Dermis blood vessel endothelial cell (primary cell): ENCODE results near the gene SLC35D3. TPM values are rescaled to one million over a fixed set of nuclear protein-coding genes. Genes with fewer than 3 reads are reported as not detected.
A peak's percentile ranks its signal among the peaks of the same experiment; 100 is the strongest.
"Not testable (repeated sequence)": the region's sequence is repeated elsewhere in the genome, so short reads cannot be mapped to it uniquely, and the experiment has no call there.

ENCODE experiments used
- DNase-seq: peaks from one replicate; pipeline ENCODE4 v3.0.0; 2010
- total RNA-seq: library from RNA; depleted of rRNA; stranded (reverse); fragments of >200 nt; gene quantifications from 2 replicates; pipeline ENCODE4 v1.2.3, GENCODE V29; 2014

The SLC35D3 gene
- total RNA-seq = not detected in 2 replicates

GRCh38 chr6:136921936-136922684 lies at the start of gene SLC35D3:
Gene SLC35D3 (plus strand): TSS chr6:136922301. CDS start chr6:136922429, 128 bp downstream.
- DNase-seq = peak; percentile 38

- peak; percentile 33 for DNase-seq
These were observed 48.4 kb upstream of the SLC35D3 start for GRCh38 chr6:136873748-136874147.

DNA sequence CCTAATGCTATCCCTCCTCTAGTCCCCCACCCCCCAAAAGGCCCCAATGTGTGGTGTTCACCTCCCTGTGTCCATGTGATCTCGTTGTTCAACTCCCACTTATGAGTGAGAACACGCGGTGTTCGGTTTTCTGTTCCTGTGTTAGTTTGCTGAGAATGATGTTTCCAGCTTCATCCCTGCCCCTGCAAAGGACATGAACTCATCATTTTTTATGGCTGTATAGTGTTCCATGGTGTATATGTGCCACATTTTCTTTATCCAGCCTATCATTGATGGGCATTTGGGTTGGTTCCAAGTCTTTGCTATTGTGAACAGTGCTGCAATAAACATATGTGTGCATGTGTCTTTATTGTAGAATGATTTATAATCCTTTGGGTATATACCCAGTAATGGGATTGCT lies 45.6 kb upstream of the SLC35D3 start:
- DNase-seq = not testable (repeated sequence)

GRCh38 chr6:136880748-136881460 lies 41.2 kb upstream of the SLC35D3 start:
- no peak for DNase-seq

DNA sequence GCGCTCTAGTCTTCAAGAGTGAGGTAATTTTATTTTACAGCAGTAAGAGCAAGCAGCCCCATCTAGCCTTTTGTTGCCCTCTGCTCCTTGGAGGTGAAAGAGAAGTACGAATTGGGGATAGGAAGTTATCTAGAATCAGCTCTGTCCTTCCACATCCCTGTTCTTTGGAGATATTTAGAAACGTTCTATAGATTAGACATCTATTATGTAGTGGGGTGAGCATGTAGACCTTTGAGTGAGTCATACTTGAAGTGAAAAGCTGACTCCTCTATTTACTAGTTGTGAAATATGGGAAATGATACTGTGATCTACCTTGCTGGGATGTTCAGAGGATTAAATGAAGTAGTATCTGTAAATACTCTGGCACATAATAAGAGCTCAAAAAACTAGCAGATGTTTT lies 36.0 kb upstream of the SLC35D3 start:
- DNase-seq = no peak

DNA sequence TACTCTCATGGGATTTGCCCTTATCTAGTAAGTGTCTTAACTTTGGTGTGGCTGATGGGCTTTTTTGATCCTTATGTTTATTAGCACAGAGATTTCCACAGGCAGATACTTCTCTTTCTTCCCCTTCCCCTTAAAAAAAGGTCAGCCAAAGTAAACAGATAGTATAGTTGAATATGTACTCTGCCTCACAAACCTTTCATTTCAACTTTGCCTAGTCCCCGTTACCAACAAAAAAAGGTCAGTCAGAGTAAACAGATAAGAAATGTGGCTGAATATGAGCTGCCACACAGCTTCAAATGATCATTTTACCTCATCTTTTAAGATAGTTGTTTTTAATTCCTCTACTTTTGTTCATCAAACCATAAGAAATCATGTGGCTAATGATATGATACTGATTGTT lies 34.1 kb upstream of the SLC35D3 start:
- no peak for DNase-seq

- no peak for DNase-seq
These were observed 32.6 kb upstream of the SLC35D3 start for GRCh38 chr6:136889271-136890193.

GRCh38 chr6:136890194-136890839 lies 31.8 kb upstream of the SLC35D3 start:
- no peak for DNase-seq

DNA sequence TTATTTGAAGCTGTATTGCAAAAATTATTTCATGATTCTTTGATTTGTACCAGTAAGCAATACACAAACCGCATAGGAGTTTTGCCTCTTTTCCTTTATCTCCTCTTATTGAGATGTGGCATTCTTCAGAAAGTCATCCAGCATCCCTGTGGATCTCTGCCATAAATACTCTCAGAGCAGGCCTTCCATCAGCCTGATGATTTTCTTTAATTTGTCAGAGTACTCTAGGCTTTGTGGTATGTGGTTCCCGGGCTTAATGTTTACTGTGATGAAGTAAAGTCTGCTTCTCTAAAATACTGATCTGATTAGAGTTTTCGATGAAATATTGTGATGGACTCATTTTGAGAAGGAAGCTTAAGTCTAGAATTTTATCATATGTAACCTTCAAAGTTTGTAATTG lies 31.1 kb upstream of the SLC35D3 start:
- DNase-seq = no peak

DNA sequence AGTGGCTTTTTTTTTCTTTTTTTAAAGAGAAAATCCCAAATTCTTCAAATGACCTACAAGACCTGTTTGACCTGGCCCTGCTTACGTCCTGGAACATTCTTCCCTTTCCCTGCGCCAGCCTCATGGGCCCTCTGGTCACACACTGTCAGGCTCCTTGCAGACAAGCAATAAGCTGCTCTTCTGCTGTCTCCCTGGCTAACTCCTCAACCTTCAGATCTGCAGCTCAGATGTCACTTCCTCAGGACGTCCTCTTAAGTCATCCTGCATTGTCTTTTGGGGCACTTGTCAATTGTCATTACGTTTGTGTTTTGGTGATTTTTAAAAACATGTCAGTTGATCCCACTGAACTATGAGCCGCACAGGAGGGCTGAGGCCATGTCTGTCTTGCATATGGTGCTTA lies 28.9 kb upstream of the SLC35D3 start:
- peak; percentile 42 for DNase-seq

GRCh38 chr6:136895901-136896300 lies 26.2 kb upstream of the SLC35D3 start:
- no peak for DNase-seq

- DNase-seq = no peak
These were observed 25.0 kb upstream of the SLC35D3 start for GRCh38 chr6:136897071-136897470.

- DNase-seq = no peak
These were observed 20.8 kb upstream of the SLC35D3 start for GRCh38 chr6:136901212-136901784.

DNA sequence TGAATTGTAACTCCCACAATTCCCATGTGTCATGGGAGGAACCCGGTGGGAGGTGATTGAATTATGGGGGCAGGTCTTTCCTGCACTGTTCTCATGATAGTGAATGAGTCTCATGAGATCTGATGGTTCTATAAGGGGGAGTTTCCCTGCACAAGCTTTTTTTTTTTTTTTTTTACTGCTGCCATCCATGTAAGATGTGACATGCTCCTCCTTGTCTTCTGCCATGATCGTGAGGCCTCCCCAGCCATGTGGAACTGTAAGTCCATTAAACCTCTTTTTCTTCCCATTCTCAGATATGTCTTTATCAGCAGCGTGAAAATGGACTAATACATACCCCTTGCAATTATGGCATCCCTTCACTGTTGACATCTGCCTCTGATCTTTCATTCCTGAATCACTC lies 17.6 kb upstream of the SLC35D3 start:
- DNase-seq = not testable (repeated sequence)

DNA sequence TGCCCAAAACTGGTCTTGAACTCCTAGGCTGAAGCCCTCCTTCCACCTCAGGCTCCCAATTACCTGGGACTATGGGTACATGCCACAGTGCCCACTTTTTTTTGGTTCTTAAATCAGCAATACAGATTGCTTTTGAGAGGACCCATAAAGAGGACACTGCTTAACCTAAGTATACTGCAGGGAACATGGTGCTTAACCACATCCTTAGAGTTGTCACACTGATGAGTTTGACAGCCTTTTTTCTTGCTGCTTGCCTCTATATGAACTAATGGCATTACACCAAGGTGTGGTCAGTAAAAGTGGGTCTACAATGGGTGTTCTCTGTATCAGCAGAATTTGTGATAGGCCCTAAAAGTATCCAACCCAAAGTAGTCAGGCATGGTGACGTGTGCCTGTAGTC lies 7.2 kb upstream of the SLC35D3 start:
- no peak for DNase-seq

- no peak for DNase-seq
These were observed 3.4 kb upstream of the SLC35D3 start for GRCh38 chr6:136918706-136919105.

GRCh38 chr6:136920216-136920615 lies 1.9 kb upstream of the SLC35D3 start:
- no peak for DNase-seq

DNA sequence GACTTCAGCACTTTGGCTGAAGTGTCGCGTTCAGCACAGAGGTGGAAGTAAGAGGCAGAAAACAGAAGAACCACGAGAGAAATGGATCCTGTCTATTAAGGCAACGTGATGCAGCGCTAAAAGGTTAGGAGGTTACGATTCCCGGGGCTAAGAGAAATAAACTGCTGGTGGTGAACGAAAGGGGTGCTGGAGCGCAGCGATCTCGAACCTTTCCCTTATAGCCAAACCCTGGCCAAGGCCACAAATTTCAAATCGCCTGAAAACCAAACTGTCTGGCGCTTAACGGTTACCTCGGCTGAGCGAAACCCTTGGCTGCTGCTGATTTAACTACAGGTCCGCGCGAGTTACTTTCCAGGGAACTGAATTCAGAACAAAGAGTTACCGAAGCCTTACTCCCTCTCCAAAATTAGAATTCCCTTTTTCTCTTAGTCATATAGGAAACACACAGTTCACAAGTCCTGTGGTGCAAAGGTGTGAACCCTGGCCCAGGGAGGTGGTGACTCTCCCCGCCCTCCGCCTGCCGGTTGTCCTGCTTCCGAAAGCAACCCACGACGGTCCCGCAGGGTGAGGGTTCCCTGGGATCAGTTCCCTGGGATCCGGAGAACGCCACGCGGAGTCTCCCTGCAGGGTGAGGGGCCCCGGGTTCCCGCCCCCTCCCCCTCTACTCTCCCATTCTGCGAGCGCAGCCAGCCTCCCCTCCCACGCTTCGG lies 1.3 kb upstream of the SLC35D3 start:
- DNase-seq = peak; percentile 17

GRCh38 chr6:136921381-136921935 lies 643 bp upstream of the SLC35D3 start:
- peak; percentile 7 for DNase-seq

DNA sequence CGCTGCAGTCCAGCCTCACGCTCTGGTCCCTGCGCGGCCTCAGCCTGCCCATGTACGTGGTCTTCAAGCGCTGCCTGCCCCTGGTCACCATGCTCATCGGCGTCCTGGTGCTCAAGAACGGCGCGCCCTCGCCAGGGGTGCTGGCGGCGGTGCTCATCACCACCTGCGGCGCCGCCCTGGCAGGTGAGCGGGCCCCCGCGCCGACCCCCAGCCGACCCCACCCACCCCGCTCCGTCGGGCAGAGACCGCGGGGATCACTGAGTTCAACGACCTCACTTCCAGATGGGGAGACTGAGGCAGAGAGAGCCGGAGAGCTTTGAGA lies 545 bp downstream of the SLC35D3 start:
- no peak for DNase-seq
